H9 (cell line): Measurements from ENCODE around the gene CHRNA4. TPM values are rescaled to one million over a fixed set of nuclear protein-coding genes. Genes with fewer than 3 reads are reported as not detected.

Experiments
- DNase-seq: peaks from one replicate; pipeline ENCODE4 v3.0.0-alpha.2; 2017
- H2AFZ ChIP-seq: one replicate; pipeline ENCODE4 v1.6.1; 2013; ENCODE audit warnings: mild to moderate bottlenecking, low read length, control low read depth, moderate library complexity
- H2AK5ac ChIP-seq: 2 replicates; pipeline ENCODE4 v1.6.1; 2013; ENCODE audit warnings: low read length, control low read depth, mixed read lengths; ENCODE audit not compliant: insufficient read length
- H2BK120ac ChIP-seq: one replicate; pipeline ENCODE4 v1.6.1; 2013; ENCODE audit warnings: low read depth, mild to moderate bottlenecking, low read length, control low read depth, inconsistent platforms; ENCODE audit not compliant: poor library complexity, severe bottlenecking
- H2BK12ac ChIP-seq: 2 replicates; pipeline ENCODE4 v1.6.1; 2013; ENCODE audit warnings: low read length, control low read depth, mixed read lengths, low read depth; ENCODE audit not compliant: insufficient read length
- H2BK15ac ChIP-seq: 2 replicates; pipeline ENCODE4 v1.6.1; 2013; ENCODE audit warnings: low read depth, low read length, control low read depth
- H2BK20ac ChIP-seq: one replicate; pipeline ENCODE4 v1.6.1; 2013; ENCODE audit warnings: low read depth, mild to moderate bottlenecking, low read length, control low read depth, inconsistent platforms; ENCODE audit not compliant: poor library complexity, severe bottlenecking
- H2BK5ac ChIP-seq: 2 replicates; pipeline ENCODE4 v1.6.1; 2013; ENCODE audit warnings: low read length, control low read depth, mixed read lengths; ENCODE audit not compliant: insufficient read length
- H3K14ac ChIP-seq: 2 replicates; pipeline ENCODE4 v1.6.1; 2013; ENCODE audit warnings: low read length, control low read depth; ENCODE audit not compliant: insufficient read depth
- H3K18ac ChIP-seq: 2 replicates; pipeline ENCODE4 v1.6.1; 2013; ENCODE audit warnings: low read depth, mild to moderate bottlenecking, mixed read lengths, low read length, control low read depth; ENCODE audit not compliant: insufficient read length
- H3K23ac ChIP-seq: 2 replicates; pipeline ENCODE4 v1.6.1; 2013; ENCODE audit warnings: low read length, control low read depth, mixed read lengths, low read depth; ENCODE audit not compliant: insufficient read length
- H3K23me2 ChIP-seq: 2 replicates; pipeline ENCODE4 v1.6.1; 2013; ENCODE audit warnings: low read depth, mild to moderate bottlenecking, mixed read lengths, low read length, control low read depth; ENCODE audit not compliant: insufficient read length, poor library complexity, severe bottlenecking
- H3K27ac ChIP-seq: 2 replicates; pipeline ENCODE4 v1.5.1; 2013; ENCODE audit warnings: low read length, control low read depth, mixed read lengths, low read depth; ENCODE audit not compliant: insufficient read length
- H3K27me3 ChIP-seq: 2 replicates; pipeline ENCODE4 v1.6.1; 2013; ENCODE audit warnings: low read length, control low read depth, inconsistent platforms; ENCODE audit not compliant: insufficient read depth
- H3K4ac ChIP-seq: 2 replicates; pipeline ENCODE4 v1.6.1; 2013; ENCODE audit warnings: low read depth, mild to moderate bottlenecking, control low read depth, inconsistent platforms, low read length, moderate library complexity
- H3K4me1 ChIP-seq: 2 replicates; pipeline ENCODE4 v1.6.1; 2013; ENCODE audit warnings: low read length, control low read depth, inconsistent platforms; ENCODE audit not compliant: insufficient read depth
- H3K4me2 ChIP-seq: 2 replicates; pipeline ENCODE4 v1.6.1; 2013; ENCODE audit warnings: low read length, control low read depth, mixed read lengths; ENCODE audit not compliant: insufficient read length, insufficient read depth
- H3K56ac ChIP-seq: 2 replicates; pipeline ENCODE4 v1.6.1; 2013; ENCODE audit warnings: low read depth, mild to moderate bottlenecking, mixed read lengths, low read length, control low read depth; ENCODE audit not compliant: insufficient read length
- H3K79me1 ChIP-seq: 2 replicates; pipeline ENCODE4 v1.6.1; 2013; ENCODE audit warnings: low read depth, mild to moderate bottlenecking, moderate library complexity, low read length, control low read depth, inconsistent platforms; ENCODE audit not compliant: insufficient read depth, poor library complexity, severe bottlenecking
- H3K79me2 ChIP-seq: 2 replicates; pipeline ENCODE4 v1.6.1; 2013; ENCODE audit warnings: low read length, control low read depth, inconsistent platforms; ENCODE audit not compliant: insufficient read depth
- H3K9ac ChIP-seq: 2 replicates; pipeline ENCODE4 v1.6.1; 2013; ENCODE audit warnings: low read length, control low read depth, mixed read lengths; ENCODE audit not compliant: insufficient read length; ENCODE audit errors: extremely low read depth
- H3K9me3 ChIP-seq: one replicate; pipeline ENCODE4 v1.6.1; 2013; ENCODE audit warnings: low read depth, low read length, inconsistent platforms; ENCODE audit not compliant: control insufficient read depth
- H3T11ph ChIP-seq: one replicate; pipeline ENCODE4 v1.6.1; 2013; ENCODE audit warnings: mild to moderate bottlenecking, low read length, control low read depth, inconsistent platforms
- H4K20me1 ChIP-seq: one replicate; pipeline ENCODE4 v1.6.1; 2013; ENCODE audit not compliant: control insufficient read depth, insufficient read length, insufficient read depth
- H4K5ac ChIP-seq: 2 replicates; pipeline ENCODE4 v1.6.1; 2013; ENCODE audit warnings: low read depth, mild to moderate bottlenecking, mixed read lengths, low read length, control low read depth; ENCODE audit not compliant: insufficient read length
- H4K8ac ChIP-seq: replicated peaks from 2 replicates; pipeline ENCODE4 v1.6.1; 2013; ENCODE audit warnings: low read length, control low read depth, mixed read lengths, low read depth; ENCODE audit not compliant: insufficient read length
- H4K91ac ChIP-seq: 2 replicates; pipeline ENCODE4 v1.6.1; 2013; ENCODE audit warnings: low read depth, mild to moderate bottlenecking, moderate library complexity, mixed read lengths, low read length, control low read depth; ENCODE audit not compliant: insufficient read length
- H3K27ac Mint-ChIP-seq, 3 experiments: 2 replicates in 2 of 3; 3 replicates in 1 of 3; pipeline ENCODE4 v1.8.0; 2020 to 2021; ENCODE audit warnings: mixed read lengths in 3 of 3, mild to moderate bottlenecking in 1 of 3, moderate library complexity in 1 of 3
- H3K27me3 Mint-ChIP-seq: 2 replicates; pipeline ENCODE4 v1.8.0; 2021; ENCODE audit warnings: low read depth, mild to moderate bottlenecking, moderate library complexity, mixed read lengths
- H3K36me3 Mint-ChIP-seq, 3 experiments: 2 replicates in 2 of 3; 3 replicates in 1 of 3; pipeline ENCODE4 v1.8.0; 2020 to 2021; ENCODE audit warnings: low read depth in 3 of 3, mixed read lengths in 3 of 3; ENCODE audit not compliant: insufficient read depth in 1 of 3
- H3K4me1 Mint-ChIP-seq, 2 experiments: 2 replicates each; pipeline ENCODE4 v1.8.0; 2020; ENCODE audit warnings: mixed read lengths in 2 of 2
- H3K4me3 Mint-ChIP-seq, 2 experiments: 2 replicates in 1 of 2; 3 replicates in 1 of 2; pipeline ENCODE4 v1.8.0; 2020 to 2021; ENCODE audit warnings: mild to moderate bottlenecking in 2 of 2, mixed read lengths in 2 of 2, moderate library complexity in 1 of 2
- H3K9me3 Mint-ChIP-seq, 2 experiments: 2 replicates in 1 of 2; 3 replicates in 1 of 2; pipeline ENCODE4 v1.8.0; 2020; ENCODE audit warnings: mild to moderate bottlenecking in 2 of 2, mixed read lengths in 2 of 2, moderate library complexity in 1 of 2
- WGBS: extraction: QIAGEN DNeasy Blood & Tissue Kit; methylation state at CpG from one replicate; pipeline ENCODE4 v1.1.7; 2013; ENCODE audit warnings: missing lambda C conversion rate, low lambda C conversion rate, mixed read lengths; ENCODE audit not compliant: insufficient read length; ENCODE audit errors: extremely low coverage; 5-methylcytosine and 5-hydroxymethylcytosine counted together
- total RNA-seq: library from RNA; stranded (reverse); gene quantifications from 2 replicates; pipeline ENCODE4 v1.2.1, GENCODE V29; 2021
- TF ChIP-seq, protein P1 (sequence below): fragments of 200-600 bp; sonication (generic); conservative IDR thresholded peaks from 3 replicates; pipeline ENCODE4 v1.8.0; 2021; ENCODE audit warnings: antibody characterized with exemption, mild to moderate bottlenecking

Gene CHRNA4
- total RNA-seq, 1 experiment from 2014 or later: 2.5 TPM

DNA sequence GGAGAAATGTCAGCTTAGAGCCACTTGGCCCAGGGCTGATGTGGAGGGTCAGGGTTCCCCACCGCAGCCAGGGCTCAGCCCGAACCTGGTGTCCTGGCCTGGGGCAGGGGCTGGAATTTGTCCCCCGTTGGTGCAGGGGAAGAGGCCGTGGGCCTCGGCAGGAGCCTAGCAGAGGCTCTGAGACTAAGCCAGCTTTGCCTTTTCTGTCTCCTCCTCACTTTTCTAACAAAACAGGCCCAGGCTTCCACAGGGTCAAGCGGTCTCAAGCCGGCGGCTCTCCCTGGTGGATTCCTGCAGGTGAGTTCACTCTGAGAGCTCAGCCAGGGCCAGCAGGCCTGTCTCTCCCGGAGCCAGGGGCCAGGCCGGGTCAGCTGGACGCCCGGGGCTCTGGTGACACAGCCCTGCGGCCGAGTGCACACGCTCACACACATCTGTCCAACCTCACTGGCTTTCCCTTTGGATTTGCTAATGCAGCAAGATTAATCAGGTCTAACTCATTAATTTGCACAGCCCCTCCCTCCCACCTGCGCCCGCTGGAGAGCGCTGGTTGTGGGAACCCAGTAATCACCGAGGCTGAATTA is 2.9 kb upstream of the CHRNA4 start:
- no peak overlapping the region for H2BK5ac ChIP-seq
- no peak overlapping the region for H3T11ph ChIP-seq
- no peak overlapping the region for H2BK20ac ChIP-seq
- Mint-ChIP-seq H3K4me1 (peaks cover 13 to 31% of the 10 kb centered on the region in 2 experiments), H3K36me3 (no peaks in the 10 kb centered on the region), H3K9me3 (no peaks in the 10 kb centered on the region; a peak in 1 of 5 replicates), H3K4me3 (no peak overlapping the region), H3K27ac (peak overlapping the region in 1 of 3 experiments; percentile 22; a peak in 1 of 7 replicates), H3K27me3 (peaks cover 35% of the 10 kb centered on the region)
- H3K56ac ChIP-seq: no peak overlapping the region
- H2AFZ ChIP-seq: no peak overlapping the region
- no CpG with 5 or more reads among the region's 19 CpGs for WGBS
- no peak overlapping the region for H3K4ac ChIP-seq
- H4K91ac ChIP-seq: no peak overlapping the region
- no peak overlapping the region for H2BK15ac ChIP-seq
- H4K8ac ChIP-seq: no peak overlapping the region
- peaks cover 6% of the 10 kb centered on the region for H3K23me2 ChIP-seq
- no peaks in the 10 kb centered on the region; the same call in 1 of the 2 replicates for H3K4me1 ChIP-seq
- H3K9me3 ChIP-seq: no peaks in the 10 kb centered on the region
- no peak for DNase-seq
- H2BK12ac ChIP-seq: no peak overlapping the region
- TF ChIP-seq, protein P1, sequence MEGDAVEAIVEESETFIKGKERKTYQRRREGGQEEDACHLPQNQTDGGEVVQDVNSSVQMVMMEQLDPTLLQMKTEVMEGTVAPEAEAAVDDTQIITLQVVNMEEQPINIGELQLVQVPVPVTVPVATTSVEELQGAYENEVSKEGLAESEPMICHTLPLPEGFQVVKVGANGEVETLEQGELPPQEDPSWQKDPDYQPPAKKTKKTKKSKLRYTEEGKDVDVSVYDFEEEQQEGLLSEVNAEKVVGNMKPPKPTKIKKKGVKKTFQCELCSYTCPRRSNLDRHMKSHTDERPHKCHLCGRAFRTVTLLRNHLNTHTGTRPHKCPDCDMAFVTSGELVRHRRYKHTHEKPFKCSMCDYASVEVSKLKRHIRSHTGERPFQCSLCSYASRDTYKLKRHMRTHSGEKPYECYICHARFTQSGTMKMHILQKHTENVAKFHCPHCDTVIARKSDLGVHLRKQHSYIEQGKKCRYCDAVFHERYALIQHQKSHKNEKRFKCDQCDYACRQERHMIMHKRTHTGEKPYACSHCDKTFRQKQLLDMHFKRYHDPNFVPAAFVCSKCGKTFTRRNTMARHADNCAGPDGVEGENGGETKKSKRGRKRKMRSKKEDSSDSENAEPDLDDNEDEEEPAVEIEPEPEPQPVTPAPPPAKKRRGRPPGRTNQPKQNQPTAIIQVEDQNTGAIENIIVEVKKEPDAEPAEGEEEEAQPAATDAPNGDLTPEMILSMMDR: no peak
- no peak overlapping the region for H3K18ac ChIP-seq
- H4K20me1 ChIP-seq: no peaks in the 10 kb centered on the region
- no peaks in the 10 kb centered on the region for H3K79me2 ChIP-seq
- no peak overlapping the region for H3K4me2 ChIP-seq
- H3K14ac ChIP-seq: no peak overlapping the region
- H3K79me1 ChIP-seq: no peaks in the 10 kb centered on the region
- H4K5ac ChIP-seq: no peak overlapping the region
- no peak overlapping the region for H2BK120ac ChIP-seq
- H3K27ac ChIP-seq: no peak overlapping the region
- no peak overlapping the region for H3K23ac ChIP-seq
- H3K9ac ChIP-seq: no peak overlapping the region
- no peaks in the 10 kb centered on the region; the same call in 1 of the 2 replicates for H3K27me3 ChIP-seq
- no peak overlapping the region for H2AK5ac ChIP-seq
